ENCODE results near the gene LRRC34. TPM values are rescaled to one million over a fixed set of nuclear protein-coding genes. Genes with fewer than 3 reads are reported as not detected.

Gene LRRC34
- total and polyA plus RNA-seq, 9 of the 15 experiments (the other 6 are each of a cell fraction or from before 2014, with no cell fraction given) = 0.17 to 0.30 TPM; not detected in 7

DNA sequence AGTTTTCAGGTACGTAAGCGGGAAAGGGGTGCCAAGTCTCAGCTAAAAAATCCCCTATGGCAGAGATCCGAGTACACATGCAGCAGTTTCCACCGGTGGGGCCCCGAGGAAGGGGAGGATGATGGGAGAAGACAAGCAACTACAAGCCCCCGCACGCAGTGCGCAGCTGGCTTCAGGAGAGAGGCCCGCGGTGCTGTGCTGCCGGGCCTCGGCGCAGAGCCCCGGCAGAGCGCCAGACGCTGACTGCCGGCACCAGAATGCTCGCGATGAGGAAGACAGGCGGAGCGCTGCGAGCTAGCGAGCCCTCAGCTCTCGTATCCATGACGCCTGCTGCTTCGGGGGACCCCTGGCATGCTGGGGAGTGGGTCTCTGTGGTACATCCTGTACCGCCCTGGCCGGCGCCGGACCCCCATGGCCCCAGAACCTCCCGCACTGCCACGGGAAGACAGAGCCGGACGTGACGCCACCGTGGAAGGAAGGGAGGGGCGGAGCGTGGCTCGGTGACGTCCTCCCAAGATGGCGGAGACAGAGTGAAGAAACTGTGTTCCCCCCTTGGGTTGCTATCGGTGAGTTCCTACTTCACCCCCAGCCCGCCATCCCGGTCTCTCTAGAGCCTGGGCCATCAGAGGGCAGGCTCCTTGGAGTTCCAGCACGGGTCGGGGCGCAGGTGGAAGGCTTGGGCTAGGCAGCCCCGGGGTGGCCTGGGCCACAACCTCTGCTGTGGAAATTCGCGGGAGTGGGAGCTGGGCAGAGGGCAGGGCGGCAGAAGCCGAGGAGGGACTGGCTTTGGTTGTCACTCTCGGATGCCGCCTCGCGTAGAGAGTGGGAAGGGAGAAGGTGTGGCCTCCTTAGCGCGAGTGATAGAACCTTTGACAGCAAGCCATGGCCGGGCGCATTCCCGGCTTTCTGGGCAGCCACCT lies 39.5 kb downstream of the LRRC34 start, which contains the start of gene MYNN (continued):
- TF ChIP-seq, protein P1, sequence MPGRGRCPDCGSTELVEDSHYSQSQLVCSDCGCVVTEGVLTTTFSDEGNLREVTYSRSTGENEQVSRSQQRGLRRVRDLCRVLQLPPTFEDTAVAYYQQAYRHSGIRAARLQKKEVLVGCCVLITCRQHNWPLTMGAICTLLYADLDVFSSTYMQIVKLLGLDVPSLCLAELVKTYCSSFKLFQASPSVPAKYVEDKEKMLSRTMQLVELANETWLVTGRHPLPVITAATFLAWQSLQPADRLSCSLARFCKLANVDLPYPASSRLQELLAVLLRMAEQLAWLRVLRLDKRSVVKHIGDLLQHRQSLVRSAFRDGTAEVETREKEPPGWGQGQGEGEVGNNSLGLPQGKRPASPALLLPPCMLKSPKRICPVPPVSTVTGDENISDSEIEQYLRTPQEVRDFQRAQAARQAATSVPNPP (IDR thresholded peaks at IDR 0.05; ENCODE audit: borderline replicate concordance, insufficient read depth, insufficient read length) = no peak
- TF ChIP-seq, protein P2, sequence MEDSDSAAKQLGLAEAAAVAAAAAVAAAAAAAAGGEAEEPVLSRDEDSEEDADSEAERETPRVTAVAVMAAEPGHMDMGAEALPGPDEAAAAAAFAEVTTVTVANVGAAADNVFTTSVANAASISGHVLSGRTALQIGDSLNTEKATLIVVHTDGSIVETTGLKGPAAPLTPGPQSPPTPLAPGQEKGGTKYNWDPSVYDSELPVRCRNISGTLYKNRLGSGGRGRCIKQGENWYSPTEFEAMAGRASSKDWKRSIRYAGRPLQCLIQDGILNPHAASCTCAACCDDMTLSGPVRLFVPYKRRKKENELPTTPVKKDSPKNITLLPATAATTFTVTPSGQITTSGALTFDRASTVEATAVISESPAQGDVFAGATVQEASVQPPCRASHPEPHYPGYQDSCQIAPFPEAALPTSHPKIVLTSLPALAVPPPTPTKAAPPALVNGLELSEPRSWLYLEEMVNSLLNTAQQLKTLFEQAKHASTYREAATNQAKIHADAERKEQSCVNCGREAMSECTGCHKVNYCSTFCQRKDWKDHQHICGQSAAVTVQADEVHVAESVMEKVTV (CRISPR knock-in tag; IDR thresholded peaks at IDR 0.05) = peak; percentile 36; the same call in 1 of the 2 replicates
- TF ChIP-seq, protein P3, sequence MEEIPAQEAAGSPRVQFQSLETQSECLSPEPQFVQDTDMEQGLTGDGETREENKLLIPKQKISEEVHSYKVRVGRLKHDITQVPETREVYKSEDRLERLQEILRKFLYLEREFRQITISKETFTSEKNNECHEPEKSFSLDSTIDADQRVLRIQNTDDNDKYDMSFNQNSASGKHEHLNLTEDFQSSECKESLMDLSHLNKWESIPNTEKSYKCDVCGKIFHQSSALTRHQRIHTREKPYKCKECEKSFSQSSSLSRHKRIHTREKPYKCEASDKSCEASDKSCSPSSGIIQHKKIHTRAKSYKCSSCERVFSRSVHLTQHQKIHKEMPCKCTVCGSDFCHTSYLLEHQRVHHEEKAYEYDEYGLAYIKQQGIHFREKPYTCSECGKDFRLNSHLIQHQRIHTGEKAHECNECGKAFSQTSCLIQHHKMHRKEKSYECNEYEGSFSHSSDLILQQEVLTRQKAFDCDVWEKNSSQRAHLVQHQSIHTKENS (CRISPR knock-in tag; IDR thresholded peaks at IDR 0.05) = no peak
- TF ChIP-seq ZC3H8 (IDR thresholded peaks at IDR 0.05) (no peak), FOXA3 (CRISPR knock-in tag; conservative IDR thresholded peaks at IDR 0.05 in 1 of 2, IDR thresholded peaks at IDR 0.05 in 1 of 2) (peak in 1 of 2 experiments; percentile 52; a peak in 1 of 4 replicates), CBFB (CRISPR knock-in tag; IDR thresholded peaks at IDR 0.05) (peak; percentile 51; the same call in 1 of the 2 replicates), THRAP3 (IDR thresholded peaks at IDR 0.05; ENCODE audit: borderline replicate concordance) (no peak)
